Measurements from ENCODE around the gene KRT7.

- TF ChIP-seq CTCF (conservative IDR thresholded peaks at IDR 0.05; ENCODE audit: low read length), result no peak
- TF ChIP-seq EZH2phosphoT487 (IDR thresholded peaks at IDR 0.05; ENCODE audit: borderline replicate concordance, low read depth, low read length), result no peak
Measured at GRCh38 chr12:52242442-52243258, 9.6 kb downstream of the KRT7 start.
